NCI-H748 (cell line): ENCODE results near the gene SERTAD2.
A peak's percentile ranks its signal among the peaks of the same experiment; 100 is the strongest.

Experiments used
- DNase-seq: peaks from one replicate; lab custom pipeline; 2025; ENCODE audit not compliant: unreplicated experiment; lab: John Stamatoyannopoulos, UW

The SERTAD2 gene, protein sequence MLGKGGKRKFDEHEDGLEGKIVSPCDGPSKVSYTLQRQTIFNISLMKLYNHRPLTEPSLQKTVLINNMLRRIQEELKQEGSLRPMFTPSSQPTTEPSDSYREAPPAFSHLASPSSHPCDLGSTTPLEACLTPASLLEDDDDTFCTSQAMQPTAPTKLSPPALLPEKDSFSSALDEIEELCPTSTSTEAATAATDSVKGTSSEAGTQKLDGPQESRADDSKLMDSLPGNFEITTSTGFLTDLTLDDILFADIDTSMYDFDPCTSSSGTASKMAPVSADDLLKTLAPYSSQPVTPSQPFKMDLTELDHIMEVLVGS

DNA sequence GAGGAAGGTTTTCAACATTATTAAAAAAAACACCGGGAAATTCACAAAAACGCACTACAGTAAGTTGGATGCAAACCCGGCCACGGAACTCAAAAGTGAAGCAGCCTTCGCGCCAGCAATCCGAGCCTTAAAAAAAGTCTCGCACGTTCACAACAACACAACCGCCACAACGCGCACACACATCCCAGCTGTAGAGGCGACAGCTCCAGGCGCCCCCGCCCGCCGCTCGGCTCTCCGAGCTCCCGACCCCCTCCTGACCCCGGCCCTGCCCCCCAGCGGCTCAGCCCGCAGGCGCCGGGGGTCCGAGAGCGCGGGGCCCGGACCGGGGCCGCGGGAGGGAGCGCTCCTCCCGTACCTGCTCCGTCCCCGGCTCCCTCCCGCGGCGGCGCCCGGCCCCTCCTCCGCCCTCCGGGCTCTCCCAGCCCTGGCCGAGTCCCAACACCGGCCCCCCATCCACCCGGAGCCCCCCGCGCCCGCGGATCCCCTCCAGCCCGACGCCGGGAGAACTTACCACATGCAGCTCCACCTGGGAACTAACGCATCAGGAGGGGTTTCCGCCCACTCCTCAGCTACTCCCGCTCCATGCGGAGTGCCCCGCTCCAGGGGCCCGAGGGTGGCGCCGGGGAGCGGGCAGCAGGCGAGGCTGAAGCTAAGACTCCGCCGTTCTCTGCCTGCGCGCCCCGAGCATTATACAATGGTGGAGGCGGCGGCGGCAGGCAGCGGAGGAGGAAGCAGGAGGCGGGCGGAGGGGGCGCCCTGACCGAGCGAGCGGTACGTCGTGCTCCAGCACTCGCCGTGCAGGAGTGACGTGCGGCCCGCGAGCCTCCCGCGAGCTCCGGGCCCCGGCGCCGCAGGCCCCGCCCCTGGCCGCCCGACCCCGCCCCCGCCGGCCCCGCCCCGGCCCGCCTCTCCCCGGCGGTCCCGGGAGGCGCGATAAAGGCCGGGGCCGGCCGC lies at the start of gene SERTAD2:
TSS of gene SERTAD2 (minus strand) at position 805 of the 954 bp plus-strand sequence. CDS start 17,042 bp downstream, outside the sequence.
- DNase-seq, result peak; percentile 89

DNA sequence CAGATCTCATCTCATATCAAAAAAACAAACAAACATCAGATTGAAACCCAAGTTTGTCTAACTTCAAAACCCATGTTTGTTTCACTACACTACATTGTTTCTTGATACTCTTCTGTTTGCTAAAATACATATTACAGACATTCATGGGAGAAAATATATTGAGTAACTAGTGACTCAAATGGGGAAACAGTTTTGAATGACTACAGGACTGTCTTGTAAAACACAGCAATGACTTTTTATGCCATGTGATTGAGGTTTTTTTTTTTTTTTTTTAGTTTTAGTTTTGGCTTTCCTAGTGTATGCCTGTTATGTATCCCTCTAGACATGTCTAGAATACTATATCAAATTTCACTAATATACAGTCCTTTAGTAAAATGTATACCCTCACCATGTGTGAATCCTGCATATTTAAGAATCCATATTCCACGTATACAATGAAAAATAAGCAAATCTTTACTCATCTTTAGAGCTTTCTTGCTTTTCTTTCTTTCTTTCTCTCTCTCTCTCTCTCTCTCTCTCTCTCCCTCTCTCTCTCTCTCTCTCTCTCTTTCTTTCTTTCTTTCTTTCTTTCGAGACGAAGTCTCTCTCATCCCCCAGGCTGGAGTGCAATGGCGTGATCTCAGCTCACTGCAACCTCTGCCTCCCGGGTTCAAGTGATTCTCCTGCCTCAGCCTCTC lies 46.6 kb upstream of the SERTAD2 start:
- DNase-seq, result no peak

DNA sequence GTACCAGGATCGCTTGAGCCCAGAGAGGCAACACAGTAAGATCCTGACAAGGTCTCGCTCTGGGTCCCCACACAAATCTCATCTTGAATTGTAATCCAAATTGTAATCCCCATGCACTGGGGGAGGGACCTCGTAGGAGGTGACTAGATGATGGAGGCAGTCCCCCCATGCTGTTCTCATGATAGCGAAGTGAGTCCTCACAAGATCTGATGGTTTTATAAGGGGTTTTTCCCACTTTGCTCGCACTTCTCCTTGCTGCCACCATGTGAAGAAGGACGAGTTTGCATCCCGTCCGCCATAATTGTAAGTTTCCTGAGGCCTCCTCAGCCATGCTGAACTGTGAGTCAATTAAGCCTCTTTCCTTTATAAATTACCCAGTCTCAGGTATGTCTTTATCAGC lies 46.0 kb upstream of the SERTAD2 start:
- no peak for DNase-seq

DNA sequence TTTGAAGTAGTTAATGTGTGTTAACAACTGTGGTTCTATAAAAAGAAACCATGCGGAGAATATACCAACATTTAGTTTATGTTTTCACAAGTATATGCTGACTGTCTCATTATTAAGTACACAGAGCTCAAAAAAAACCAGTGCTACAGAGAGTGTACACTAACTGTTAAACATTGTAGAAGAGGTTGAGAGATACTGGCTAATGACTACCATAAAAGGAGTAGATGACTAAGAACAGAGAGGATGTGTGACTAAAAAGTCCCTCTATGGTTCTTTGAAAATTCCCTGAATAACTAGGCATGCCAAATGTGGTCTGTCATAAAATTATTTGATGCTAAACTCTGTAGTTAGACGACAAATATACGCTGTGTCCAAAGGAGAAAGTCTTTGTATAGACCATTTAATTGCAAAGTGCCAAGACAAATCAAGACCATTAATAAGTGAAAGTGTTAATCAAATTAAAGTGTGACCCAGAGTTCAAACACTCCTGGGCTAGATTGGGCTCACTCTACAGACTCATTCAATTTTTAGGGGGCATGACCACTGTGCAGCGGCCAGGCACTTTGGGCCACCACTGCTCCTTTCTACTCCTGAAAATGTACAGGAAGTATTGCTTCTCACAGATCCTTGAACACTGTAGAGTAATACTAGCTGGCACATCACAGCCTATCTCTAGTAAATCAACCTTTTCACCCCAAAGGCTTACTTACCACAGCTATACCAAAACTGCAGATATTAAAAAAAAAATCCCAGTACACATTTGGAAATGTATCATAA lies 45.1 kb upstream of the SERTAD2 start:
- no peak for DNase-seq

DNA sequence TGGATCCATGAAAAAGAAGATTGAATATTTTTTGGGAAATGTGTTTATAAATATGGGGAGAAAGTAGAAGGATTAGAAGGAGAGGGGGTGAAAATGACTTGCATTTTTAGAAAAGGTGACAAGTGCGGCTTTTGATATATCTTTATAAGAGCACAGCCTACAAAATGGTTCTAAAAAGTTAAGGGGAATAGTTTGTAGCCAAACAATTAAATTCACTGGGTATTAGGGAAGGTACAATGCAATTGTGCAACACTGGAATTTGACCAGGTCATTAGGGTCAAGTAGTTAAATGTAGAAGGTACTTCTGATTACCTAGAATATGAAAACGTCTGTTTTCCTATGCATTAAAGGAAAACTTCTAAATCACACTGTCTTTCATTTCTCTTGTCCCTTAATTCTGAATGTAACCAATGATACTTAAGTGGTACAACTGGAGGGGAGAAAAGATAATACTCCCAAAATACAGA lies 44.5 kb upstream of the SERTAD2 start:
- DNase-seq, result no peak

DNA sequence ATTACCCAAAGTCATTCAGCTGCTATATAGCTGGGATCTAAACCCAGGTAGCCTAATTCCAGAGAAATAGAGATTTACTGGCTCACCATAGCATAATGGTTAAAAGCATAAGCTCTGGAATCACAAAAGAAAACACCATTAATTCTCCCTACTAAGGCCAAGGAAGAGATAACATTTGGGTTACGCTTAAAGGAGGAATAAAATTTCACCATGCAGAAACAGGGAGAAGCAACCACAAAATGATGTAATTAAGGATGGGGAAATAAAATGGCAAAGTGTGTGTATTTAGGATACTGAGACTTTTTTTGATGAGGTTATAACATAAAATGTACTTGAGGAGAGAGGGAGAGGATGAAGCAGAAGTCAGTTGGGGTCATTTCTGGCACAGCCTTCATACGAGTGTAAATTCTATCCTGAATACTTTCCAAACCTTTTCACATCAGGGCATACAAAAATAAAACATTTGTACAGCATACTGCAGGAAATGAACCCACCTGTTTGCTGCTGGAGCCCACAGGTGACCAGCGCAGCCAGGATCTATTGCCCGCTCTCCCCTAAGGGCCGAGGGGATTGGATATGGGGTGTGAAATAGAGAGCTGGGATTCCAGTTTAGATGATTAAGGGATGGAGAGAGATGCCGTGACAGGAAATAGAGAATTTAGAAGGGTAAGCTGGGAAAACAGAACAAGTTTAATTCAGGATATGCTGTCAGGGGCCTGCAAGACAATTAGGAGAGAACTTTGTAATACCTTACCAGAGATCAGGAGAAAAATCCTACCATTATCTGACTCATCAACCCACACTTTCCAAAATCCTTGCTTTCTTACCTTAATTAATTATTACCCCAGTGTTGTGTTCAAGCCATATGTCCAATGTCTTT lies 43.8 kb upstream of the SERTAD2 start:
- no peak for DNase-seq

DNA sequence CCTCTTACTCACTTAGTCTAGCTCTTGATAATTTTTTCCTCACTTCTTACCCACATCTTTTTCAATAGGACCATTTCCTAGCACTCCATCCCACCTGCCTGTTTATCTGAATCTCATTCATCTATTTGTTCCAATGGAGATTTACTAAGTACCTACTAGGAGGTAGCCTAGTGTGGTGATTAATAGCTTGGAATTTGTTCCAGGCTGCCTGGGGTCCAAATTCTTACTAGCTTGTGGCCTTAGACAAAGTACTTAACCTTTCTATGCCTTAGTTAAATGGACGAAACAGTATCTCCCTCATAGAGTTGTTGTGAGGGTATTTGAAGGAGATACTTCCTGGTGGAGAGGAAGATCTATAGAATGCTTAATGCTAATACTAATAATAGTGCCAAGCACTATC lies 42.9 kb upstream of the SERTAD2 start:
- DNase-seq, result no peak

DNA sequence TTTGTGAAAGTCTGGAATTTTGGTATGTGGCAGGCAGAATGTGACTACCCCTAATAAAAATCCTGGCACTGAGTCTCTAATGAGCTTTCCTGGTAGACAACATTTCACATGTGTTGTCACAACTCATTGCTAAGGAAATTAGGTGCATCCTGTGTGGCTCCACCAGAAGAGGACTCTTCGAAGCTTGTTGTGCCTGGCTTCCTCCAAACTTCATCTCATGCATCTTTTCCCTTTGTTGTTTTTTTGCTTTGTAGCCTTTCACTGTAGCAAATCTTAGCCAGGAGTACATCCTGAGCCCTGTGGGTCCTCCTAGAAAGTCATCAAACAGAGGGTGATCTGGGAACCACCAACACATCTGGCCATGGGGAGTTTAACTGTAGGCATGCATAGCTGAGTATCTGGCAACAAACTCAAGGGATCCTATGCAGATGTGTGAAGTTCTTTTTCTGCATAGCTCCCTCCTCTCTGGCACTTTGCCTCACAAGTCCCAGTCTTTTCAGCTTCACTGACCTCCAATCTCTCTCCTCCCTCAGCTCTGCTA lies 42.1 kb upstream of the SERTAD2 start:
- no peak for DNase-seq

DNA sequence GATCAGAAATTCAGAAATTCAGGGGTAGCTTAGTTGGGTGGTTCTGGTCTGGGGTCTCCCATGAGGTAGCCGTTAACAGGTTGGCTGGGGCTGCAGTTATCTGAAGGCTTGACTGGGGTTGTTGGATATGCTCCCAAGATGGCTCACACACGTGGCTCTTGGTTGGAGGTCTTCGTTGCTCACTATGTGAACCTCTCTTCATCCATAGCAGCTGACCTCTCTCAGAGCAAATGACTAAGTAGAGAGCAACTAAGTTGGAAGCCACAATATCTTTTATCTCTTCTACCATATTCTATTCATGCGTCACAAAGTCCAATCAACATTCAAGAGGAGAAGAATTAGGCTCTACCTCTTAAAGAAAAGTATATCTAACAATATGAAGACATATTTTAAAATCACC lies 38.7 kb upstream of the SERTAD2 start:
- DNase-seq, result no peak

DNA sequence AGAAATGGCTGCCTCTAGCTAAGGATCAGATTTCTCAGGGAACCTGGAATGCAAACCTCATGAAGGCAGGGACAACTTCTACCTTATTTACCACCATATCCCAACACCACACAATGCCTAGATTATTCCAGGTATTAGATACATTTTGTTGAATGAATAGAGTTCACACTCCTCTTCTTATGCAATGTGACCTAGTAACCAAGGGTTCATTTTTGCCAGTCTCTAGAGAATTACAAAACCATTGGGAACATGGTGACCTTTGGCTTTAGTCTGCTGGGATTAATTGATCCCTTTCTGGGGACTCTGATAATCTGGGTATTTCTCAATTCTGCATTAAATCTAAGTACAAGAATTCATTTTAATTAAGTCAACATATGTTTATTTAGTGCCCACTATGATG lies 35.2 kb upstream of the SERTAD2 start:
- DNase-seq, result no peak

DNA sequence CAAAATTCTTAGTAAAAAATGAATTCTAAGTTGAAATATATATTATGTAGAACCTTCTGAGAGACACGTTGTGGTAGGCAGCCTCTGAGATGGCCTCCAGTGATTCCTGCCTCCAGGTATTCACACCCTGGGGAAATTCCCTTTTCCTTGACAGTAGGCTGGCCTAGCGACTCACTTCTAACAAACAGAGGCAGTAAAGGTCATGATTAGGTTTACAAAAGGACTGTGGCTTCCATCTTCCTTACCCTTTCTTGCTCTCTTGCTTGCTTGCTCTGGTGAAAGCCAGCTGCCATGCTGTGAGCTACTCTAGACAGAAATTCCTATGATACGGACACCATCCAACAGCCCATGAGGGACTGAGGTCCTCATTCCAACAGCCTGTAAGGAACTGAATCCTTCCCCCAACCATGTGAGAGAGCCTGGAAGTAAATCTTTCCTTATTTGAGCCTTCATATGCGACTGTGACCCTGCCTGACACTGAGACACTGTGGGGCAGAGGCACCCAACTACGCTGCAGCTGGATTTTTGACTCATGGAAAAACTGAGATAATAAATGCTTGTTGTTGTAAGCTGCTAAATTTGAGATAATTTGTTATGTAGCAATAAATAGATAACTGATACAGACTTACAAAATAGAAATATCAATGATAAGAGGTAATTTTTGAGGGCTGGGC lies 32.7 kb upstream of the SERTAD2 start:
- no peak for DNase-seq

DNA sequence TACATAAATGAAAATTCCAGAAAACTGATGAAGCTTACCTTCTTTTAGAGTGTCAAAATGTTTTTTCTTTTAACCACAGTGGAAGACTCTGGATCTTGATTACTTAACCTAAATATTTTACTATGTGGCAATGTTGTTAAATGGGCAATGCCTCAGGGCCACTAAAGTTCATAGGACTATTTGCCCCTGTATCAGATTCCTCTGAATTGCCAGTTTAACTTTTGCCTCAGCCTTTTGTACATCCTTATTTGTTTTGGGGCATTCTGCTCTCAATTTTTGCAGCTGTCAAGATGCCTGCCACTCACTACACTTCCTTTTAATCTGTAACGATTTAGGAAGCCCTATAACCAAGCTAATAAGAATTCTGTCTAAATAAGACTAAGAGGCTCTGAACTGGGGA lies 31.7 kb upstream of the SERTAD2 start:
- no peak for DNase-seq

DNA sequence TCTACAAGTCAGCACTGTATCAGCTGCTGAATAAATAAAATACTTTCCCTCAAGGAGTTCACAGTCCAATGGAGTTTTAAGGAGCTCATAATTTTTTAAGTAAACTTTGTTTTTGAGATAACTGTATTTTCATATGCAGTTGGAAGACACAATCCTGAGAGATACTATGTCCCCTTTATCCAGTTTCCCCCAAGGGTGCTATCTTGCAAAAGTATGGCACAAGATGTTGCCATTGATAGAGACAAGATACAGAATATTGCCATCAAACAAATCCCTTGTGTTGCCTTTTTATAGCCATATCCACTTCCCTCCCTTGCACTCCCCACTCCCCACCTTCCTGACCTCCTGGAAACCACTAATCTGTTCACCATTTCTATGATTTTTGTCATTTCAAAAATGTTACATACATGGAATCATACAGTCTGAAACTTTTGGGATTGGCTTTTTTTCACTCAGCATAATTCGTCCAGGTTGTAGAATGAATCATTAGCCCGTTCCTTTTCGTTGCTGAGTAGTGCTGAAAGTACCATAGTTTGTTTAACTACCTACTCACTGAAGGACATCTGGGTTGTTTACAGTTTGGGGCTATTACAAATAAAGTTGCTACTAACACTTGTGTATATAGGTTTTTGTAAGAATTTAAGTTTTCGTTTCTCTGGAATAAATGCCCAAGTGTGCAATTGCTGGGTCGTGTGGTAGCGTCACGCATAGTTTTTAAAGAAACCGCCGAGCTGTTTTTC lies 30.2 kb upstream of the SERTAD2 start:
- no peak for DNase-seq

DNA sequence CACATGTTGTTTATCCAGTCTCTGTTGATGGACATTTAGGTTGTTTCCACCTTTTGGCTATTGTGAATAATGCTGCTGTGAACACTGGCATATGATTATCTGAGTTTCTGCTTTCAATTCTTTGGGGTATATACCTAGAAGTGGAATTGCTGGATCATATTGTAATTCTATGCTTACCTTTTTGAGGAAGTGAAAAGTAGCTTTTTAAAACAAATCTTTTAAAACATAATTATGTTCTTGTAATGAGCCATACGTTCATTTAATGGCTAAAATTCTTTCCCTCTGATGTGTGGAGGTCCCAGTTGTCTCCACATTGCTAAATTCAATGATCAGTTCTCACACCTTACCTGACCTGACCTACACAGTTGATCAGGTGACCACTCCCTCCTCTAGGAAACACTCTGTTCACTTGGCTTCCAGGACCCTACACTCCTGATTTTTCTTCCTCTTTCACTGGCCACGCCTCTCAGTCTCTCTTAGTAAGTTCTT lies 27.8 kb upstream of the SERTAD2 start:
- no peak for DNase-seq

DNA sequence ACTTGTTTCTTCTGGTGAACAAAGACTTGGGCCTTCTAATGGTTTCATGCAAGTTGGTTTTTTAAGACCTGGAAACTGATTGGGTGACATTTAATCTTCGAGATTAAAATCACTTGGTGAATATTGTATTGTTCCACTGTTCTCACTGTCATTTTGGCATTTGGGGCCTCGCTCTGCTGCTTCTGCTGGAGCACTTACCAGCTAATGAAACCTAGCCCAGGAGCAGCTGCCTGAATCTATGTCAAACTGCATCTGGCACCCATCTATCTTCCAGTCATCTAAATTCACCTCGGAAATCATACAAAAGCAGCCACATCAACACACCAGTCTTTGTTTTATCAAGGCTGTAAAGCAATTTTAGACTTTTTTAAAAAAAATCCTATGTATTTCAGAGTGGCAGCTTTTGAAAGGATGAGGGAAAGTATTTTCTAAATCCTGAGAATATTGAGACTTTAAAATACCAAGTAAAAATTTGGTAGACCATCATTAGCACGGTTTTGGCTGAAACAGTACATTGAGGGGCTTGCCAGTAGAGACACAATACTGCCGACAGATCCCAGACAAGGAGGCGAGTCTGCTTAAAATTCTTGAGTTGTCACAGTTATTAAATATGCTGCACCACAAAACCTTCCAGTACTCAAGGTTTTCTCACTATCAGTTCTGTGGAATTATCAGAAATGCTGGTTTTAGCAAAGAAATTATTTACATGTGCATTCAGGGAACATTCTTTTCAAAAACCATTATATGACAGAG lies 26.1 kb upstream of the SERTAD2 start:
- DNase-seq, result no peak

DNA sequence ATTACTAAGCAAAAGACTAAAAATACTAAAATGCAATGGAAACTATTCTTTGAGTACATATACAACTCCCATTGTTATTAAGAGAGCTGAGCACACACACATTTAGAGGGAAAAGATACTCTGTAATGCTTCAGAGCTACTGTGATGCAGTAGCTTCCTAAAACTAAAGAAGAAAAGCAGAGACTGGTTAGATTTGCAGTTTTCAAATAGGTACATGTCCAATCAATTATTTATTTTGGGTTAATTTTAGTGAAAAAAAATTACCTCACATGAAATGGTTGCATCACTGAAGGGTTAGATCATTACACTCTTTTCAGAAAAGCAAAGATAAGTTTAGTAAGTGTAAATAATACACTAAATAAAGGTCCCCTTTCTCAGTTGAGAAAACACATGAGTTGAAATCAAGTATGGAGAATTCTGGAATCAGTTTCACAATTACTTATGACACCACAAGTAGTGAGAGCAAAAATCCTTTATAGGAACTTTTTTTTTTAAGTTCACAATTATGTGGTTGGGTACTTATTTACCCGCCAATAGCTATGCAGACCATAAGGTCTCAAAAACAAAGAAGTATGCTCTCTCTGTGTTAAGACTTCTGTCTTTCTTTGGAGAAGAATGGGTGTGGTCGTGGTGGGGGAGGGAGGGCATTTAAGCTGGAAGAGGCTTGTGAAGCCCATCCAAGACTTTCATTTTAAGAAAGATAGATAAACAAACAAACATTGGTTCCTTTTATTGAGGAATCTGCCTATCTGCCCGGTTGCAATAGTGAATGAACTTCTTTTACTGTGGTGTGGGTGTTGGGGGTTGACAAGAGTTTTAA lies 25.3 kb upstream of the SERTAD2 start:
- no peak for DNase-seq

DNA sequence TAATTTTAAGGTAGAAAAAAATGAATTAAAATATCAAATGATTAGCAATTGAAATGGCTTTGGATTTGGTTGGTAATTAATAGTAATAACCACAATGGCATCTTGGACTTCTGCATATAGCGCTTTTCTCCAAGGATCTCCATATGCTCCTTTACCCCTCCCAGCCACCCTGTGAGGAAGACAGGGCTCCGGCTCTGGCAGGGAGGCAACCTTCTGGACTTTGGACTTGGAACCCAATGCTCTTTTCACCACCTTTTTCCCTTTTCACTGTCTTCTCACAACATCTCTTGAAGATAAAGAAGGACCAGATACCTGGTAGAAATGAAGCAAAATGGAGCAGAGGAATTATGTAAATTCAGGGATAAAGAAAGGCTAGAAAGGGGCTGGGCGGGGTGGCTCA lies 23.8 kb upstream of the SERTAD2 start:
- no peak for DNase-seq
